ENCODE results near the gene KIAA1755. TPM values are rescaled to one million over a fixed set of nuclear protein-coding genes. Genes with fewer than 3 reads are reported as not detected.

KIAA1755 gene
- total RNA-seq, 4 donors from 2014 or later, result 0.05 to 0.41 (median 0.38) TPM; not detected in 1

DNA sequence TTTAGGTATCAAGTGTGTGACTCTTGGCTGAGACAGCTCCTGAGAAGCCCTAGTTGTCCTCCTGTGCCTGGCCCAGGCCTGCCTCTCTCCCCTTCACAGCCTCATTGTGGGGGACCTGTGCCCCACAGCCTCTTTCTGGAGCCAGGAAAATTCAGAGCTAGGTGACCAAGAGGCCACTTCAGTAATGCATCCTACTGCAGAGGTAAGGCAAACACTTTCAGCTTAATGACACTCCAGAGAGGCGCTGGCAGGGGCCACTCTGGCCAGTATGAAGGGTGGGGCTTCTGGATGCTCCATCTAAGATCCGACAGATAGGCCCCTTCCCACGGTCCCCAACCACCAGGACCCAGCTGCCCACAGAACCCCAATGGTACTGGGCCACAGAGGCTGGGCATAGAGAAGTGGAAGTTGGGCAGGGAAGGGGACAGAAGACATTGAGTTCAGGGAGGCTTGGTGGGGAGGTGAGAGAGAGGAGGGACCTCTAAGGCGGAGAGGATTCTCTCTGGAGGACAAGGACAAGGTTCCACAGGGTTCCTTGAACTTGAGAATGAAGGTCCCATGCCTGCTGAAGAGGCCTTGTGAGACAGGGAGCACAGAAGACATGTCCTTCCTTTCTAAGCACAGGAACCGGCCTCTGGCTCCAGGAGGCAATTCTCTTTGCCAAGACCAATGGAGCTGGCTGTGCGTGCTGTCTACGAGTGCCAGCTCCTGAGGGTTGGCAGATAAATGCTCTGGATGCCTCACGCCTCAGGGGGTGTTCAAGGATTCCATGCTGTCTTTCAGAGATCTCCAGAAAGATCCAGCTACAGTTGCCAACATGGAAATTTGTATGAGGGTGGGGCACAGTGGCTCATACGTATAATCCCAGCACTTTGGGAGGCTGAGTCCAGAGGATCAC lies 49.1 kb downstream of the KIAA1755 start:
- no peak for DNase-seq
- no peaks in the 10 kb centered on the region for H3K27me3 ChIP-seq
- no peak for ATAC-seq
- H3K4me1 ChIP-seq, result peaks cover 7 to 11% of the 10 kb centered on the region in 2 donors
- intact Hi-C loops (cut with DNase I; ENCODE audit: low total_unique reads), result no loop called here
- H3K4me3 ChIP-seq, result no peak overlapping the region
- TF ChIP-seq, protein P1, sequence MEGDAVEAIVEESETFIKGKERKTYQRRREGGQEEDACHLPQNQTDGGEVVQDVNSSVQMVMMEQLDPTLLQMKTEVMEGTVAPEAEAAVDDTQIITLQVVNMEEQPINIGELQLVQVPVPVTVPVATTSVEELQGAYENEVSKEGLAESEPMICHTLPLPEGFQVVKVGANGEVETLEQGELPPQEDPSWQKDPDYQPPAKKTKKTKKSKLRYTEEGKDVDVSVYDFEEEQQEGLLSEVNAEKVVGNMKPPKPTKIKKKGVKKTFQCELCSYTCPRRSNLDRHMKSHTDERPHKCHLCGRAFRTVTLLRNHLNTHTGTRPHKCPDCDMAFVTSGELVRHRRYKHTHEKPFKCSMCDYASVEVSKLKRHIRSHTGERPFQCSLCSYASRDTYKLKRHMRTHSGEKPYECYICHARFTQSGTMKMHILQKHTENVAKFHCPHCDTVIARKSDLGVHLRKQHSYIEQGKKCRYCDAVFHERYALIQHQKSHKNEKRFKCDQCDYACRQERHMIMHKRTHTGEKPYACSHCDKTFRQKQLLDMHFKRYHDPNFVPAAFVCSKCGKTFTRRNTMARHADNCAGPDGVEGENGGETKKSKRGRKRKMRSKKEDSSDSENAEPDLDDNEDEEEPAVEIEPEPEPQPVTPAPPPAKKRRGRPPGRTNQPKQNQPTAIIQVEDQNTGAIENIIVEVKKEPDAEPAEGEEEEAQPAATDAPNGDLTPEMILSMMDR (IDR thresholded peaks at IDR 0.05 in 4 of 5, conservative IDR thresholded peaks at IDR 0.05 in 1 of 5), result no peak
- TF ChIP-seq POLR2A (IDR thresholded peaks at IDR 0.05), result no peak
- no peaks in the 10 kb centered on the region for H3K36me3 ChIP-seq
- in situ Hi-C loops (cut with MboI; ENCODE audit: low sequenced_read_pairs in 4 of 4), result loop anchor here (10.0 to 25.0 kb wide), 2 partner anchors 157 to 649 kb away; no protein-coding TSS in a partner anchor
- no peak overlapping the region for H3K27ac ChIP-seq
- H3K9me3 ChIP-seq, result no peaks in the 10 kb centered on the region

GRCh38 chr20:38210741-38211140 lies 49.8 kb downstream of the KIAA1755 start:
- no peak overlapping the region for H3K4me3 ChIP-seq
- H3K9me3 ChIP-seq, result no peaks in the 10 kb centered on the region
- TF ChIP-seq POLR2A (IDR thresholded peaks at IDR 0.05), result no peak
- TF ChIP-seq, protein P1 (IDR thresholded peaks at IDR 0.05 in 4 of 5, conservative IDR thresholded peaks at IDR 0.05 in 1 of 5), result no peak
- DNase-seq (no peak), ATAC-seq (no peak)
- no peaks in the 10 kb centered on the region for H3K27me3 ChIP-seq
- intact Hi-C loops (cut with DNase I; ENCODE audit: low total_unique reads), result no loop called here
- H3K36me3 ChIP-seq, result no peaks in the 10 kb centered on the region
- in situ Hi-C loops (cut with MboI; ENCODE audit: low sequenced_read_pairs in 4 of 4), result loop anchor here (10.0 to 25.0 kb wide), 2 partner anchors 156 to 648 kb away; no protein-coding TSS in a partner anchor
- peaks cover 7 to 11% of the 10 kb centered on the region in 2 donors for H3K4me1 ChIP-seq
- H3K27ac ChIP-seq, result no peak overlapping the region

DNA sequence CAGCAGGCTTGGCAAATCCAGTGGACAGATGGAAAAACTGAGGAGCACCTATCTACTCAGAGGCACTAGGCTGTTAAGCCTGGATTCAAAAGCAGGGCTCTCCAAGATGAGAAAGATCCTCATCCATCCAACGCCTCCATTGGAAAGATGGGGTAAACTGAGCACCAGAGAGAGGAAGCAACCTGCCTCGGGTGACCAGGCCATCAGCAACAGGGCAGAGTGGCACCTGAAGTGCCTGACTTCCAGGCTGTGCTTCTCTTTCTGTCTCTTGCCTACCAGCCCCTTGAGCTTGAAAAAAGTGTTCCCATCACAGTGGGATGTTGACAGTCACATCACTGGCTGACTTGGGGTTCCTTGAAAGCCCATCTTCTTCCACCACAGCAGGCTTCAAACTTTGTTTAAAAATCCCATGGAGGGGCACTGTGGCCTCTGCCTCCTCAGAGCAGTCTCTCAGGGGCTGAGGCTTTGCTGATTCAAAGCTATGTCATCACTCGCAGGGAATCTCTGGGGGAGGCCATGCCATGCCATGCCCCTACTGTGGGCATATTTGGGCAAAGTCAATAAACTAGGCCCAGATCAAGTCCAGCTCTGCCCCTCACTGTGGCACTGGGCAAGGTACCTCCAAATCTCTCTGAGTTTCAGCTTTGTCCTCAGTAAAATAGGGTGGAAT lies 50.7 kb downstream of the KIAA1755 start:
- DNase-seq, result no peak
- TF ChIP-seq POLR2A (IDR thresholded peaks at IDR 0.05), result no peak
- TF ChIP-seq, protein P1 (IDR thresholded peaks at IDR 0.05 in 4 of 5, conservative IDR thresholded peaks at IDR 0.05 in 1 of 5), result no peak
- peaks cover 7 to 11% of the 10 kb centered on the region in 2 donors for H3K4me1 ChIP-seq

GRCh38 chr20:38209054-38209675 lies 51.4 kb downstream of the KIAA1755 start:
- no peaks in the 10 kb centered on the region for H3K36me3 ChIP-seq
- no peaks in the 10 kb centered on the region for H3K27me3 ChIP-seq
- H3K9me3 ChIP-seq, result no peaks in the 10 kb centered on the region
- intact Hi-C loops (cut with DNase I; ENCODE audit: low total_unique reads) (no loop called here), in situ Hi-C loops (cut with MboI; ENCODE audit: low sequenced_read_pairs in 4 of 4) (loop anchor here in 3 of 4 donors (25.0 kb wide), 1 partner anchor 647 kb away; no protein-coding TSS in a partner anchor)
- peak in 1 of 2 donors; percentile 19 for ATAC-seq
- H3K4me1 ChIP-seq, result peaks cover 7 to 11% of the 10 kb centered on the region in 2 donors
- TF ChIP-seq, protein P1 (IDR thresholded peaks at IDR 0.05 in 4 of 5, conservative IDR thresholded peaks at IDR 0.05 in 1 of 5), result no peak
- no peak for TF ChIP-seq POLR2A (IDR thresholded peaks at IDR 0.05)
- H3K4me3 ChIP-seq, result no peak overlapping the region
- no peak for DNase-seq
- no peak overlapping the region for H3K27ac ChIP-seq

More for the DNA sequence above, 50.7 kb downstream of the KIAA1755 start:
- no peak for ATAC-seq
- no peaks in the 10 kb centered on the region for H3K9me3 ChIP-seq
- H3K27me3 ChIP-seq, result no peaks in the 10 kb centered on the region
- in situ Hi-C loops (cut with MboI; ENCODE audit: low sequenced_read_pairs in 4 of 4), result loop anchor here (10.0 to 25.0 kb wide), 2 partner anchors 155 to 648 kb away; no protein-coding TSS in a partner anchor
- H3K4me3 ChIP-seq, result no peak overlapping the region
- no peaks in the 10 kb centered on the region for H3K36me3 ChIP-seq
- intact Hi-C loops (cut with DNase I; ENCODE audit: low total_unique reads), result no loop called here
- H3K27ac ChIP-seq, result no peak overlapping the region

All from gastrocnemius medialis (tissue), 4 donors.